ENCODE data around the gene FZD8.
"Not testable (repeated sequence)": the region's sequence is repeated elsewhere in the genome, so short reads cannot be mapped to it uniquely, and the experiment has no call there.

FZD8 gene

DNA sequence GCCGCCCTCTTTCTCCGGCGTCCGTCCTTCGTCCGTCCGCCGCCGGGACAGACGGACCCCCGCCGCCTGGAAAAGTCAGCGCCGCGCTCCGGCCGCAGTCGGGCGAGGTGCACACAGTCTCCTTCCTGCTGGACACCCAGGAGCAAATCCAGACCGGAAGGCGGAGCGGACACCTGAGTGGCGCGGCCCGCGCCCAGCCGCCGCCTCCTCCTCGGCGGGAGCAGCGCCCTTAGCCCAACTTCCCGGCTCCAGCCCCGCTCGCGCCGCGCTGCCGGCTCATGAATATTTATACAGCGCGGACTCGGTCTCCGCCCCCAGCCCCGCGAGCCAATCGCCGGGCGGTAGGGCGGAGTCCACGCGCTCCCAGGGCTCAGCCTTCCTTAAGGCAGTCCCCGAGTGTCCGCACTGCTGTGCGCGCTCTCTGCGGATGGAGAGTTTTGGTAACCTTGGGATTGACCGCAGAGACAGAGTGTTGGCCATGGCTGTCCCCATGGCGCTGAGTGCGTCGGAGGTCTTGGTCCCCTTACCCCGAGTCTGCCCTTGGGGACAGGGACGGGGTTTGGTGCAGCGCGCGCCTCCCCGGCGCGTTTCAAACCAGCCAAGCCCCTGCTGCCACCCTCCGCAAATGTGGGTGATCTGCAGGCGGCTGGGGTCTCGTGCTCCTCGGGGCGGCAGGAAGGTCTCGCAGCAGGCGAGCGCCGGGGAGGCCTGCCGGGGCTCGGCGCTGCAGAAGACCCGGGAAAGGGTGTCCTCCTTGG lies at the start of gene FZD8:
Gene FZD8, minus strand, starts transcription at position 262 of the 758 bp plus-strand sequence. CDS start 867 bp downstream, outside the sequence.
- DNase-seq, result peak; percentile 88

- DNase-seq, result peak; percentile 31
Measured at GRCh38 chr10:35691522-35692236, 49.6 kb upstream of the FZD8 start.

DNA sequence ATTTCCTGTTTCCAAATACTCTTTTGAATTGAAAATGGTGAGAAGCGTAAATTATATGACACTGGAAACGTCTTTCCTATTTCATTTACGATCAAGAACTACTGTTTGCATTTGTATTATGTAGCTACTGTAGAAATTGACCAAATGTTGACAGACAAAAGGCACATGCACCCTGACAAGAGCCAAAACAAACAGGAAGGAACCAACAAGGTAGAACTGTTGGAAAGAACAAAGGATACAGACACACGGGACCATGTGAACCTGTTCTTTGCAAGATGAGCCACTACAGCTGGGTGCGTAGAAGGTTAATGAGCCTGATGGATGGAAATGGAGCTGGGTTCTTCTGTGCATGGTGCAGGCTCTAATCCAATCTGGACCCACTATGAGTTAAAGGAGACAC lies 48.4 kb upstream of the FZD8 start:
- peak; percentile 62 for DNase-seq

GRCh38 chr10:35685858-35686257 lies 43.8 kb upstream of the FZD8 start:
- DNase-seq, result not testable (repeated sequence)

GRCh38 chr10:35685402-35685801 lies 43.3 kb upstream of the FZD8 start:
- no peak for DNase-seq

DNA sequence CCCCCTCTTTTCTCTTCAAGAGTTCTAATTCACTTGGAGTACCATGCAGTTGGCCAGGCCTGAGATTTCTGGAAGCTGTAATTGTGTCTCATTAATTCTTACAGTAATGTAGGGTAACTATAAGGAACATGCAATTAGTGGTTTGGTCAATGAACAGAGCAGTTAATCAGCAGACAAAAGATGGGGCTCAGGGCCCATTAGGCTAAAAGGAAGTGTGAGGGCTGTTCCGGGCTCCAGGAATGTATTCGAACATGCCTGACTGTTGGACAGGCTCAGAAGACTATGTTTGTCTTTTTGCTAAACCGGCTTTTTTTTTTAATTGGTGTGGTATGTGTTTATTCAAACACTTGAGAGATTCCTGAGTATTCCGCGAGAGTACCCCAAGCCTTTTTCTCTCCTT lies 42.5 kb upstream of the FZD8 start:
- peak; percentile 43 for DNase-seq

- no peak for DNase-seq
Measured at GRCh38 chr10:35675846-35676245, 33.8 kb upstream of the FZD8 start.

DNA sequence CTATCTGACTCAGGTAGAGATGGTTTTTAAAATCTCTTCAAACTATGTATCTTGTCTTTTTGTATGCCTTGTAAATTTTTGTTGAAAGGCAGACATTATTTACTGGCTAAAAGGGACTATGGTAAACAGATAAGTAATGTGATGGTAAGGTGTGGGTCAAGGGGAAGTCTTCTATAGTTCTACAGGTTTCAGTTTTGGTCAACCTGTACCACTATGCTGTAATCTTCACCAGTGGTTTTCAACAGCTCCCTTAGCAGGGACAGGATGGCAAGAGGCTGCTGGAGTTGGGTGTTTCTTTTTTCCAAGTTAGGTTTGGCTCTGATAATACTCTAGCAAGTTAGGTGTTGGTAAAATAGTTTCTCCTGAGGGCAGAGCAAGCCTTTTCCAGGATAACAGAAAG lies 32.7 kb upstream of the FZD8 start:
- DNase-seq, result no peak

- DNase-seq, result no peak
Measured at GRCh38 chr10:35668865-35669650, 27.0 kb upstream of the FZD8 start.

DNA sequence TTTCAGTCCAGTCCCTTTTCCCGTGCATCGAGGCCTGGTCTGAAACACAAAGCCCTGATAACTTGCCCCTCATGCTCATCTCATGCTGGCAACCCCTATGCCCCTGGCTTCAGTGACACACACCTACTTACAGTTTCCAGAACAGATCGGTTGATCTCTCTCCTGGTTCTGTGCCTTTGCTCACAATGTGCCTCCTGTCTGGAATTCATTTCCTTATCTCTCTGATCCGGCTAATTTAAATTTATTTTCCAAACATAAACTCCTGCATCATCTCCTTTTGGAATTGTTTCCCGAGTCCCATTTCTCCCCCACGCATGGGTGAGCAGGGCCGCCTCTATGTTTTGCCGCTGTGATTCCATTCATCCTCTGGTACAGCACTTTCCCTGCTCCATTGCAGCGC lies 25.9 kb upstream of the FZD8 start:
- DNase-seq, result no peak

DNA sequence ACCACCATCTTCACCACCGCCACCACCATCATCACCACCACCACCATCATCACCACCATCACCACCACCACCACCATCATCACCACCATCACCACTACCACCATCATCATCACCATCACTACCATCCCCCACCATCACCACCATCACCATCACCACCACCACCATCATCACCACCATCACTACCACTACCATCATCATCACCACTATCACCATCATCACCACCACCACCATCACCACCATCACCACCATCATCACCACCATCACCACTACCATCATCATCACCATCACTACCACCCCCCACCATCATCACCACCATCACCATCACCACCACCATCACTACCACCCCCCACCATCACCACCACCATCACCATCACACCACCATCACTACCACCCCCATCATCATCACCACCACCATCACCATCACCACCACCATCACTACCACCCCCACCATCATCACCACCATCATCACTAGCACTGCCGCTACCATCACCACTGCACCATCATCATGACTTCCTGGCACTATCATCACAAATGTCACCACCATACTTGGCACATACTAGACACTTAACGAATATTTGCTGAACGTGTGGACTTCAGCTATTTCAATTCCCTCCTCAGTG lies 25.3 kb upstream of the FZD8 start:
- DNase-seq, result no peak

- DNase-seq, result no peak
Measured at GRCh38 chr10:35661236-35661635, 19.1 kb upstream of the FZD8 start.

DNA sequence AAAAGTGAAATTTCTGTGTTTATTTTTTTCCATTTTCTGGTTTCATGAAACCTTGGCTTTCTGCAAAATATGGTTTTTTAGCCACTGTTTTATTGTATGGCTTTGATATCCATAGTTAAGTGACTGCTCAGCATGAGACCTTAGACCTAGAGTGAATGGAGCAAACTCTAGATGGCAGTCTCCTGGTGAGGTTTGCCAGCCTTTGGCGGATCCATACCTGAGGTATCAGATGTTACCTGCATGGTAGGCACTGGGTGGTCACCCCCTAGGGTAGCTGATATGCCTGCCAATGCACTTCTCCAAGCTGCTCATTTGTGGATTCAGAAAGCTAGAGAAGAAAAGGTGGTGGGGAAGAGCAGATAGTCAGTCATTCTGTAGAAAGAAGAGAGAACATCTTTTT lies 17.4 kb upstream of the FZD8 start:
- DNase-seq, result no peak

- no peak for DNase-seq
Measured at GRCh38 chr10:35657621-35658020, 15.5 kb upstream of the FZD8 start.

- DNase-seq, result no peak
Measured at GRCh38 chr10:35652824-35653223, 10.7 kb upstream of the FZD8 start.

DNA sequence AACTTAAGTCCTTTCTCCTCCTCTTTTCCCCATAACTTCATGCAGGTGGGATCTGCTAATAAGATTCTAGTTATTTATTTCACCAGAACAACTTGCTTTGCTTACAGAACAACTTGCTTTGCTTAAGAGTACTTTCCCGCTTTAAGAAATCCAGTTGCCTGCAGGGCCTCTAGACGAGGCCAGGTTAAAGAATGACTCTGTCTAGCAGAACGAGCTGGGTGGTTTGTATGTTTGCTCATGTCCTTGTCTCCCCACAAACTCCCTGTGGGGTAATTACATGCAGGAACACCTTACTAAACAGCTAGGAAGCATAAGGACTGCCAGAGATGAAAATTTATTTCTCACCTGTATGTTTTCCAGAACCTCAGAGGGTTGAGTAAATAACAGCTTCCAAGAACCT lies 8.8 kb upstream of the FZD8 start:
- DNase-seq, result no peak

GRCh38 chr10:35644050-35644950 lies 2.2 kb upstream of the FZD8 start:
- no peak for DNase-seq

GRCh38 chr10:35643151-35644049 lies 1.3 kb upstream of the FZD8 start:
- peak; percentile 73 for DNase-seq

DNA sequence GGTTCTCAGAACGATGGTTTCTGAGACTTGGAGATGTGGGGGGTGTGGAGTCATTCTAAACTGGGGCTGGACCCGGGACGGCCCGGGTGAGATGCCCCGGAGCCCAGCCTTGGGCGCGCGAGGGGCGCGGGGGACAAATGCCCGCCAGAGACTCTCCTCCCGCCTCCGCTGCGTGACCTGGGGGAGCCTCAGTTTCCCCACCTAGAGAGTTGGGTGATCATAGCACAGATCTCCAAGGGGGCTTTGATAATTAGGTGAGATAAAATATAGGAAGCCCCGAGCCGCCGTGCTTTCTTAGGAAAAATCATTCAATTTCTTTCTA lies 658 bp upstream of the FZD8 start:
- DNase-seq, result no peak

DNA sequence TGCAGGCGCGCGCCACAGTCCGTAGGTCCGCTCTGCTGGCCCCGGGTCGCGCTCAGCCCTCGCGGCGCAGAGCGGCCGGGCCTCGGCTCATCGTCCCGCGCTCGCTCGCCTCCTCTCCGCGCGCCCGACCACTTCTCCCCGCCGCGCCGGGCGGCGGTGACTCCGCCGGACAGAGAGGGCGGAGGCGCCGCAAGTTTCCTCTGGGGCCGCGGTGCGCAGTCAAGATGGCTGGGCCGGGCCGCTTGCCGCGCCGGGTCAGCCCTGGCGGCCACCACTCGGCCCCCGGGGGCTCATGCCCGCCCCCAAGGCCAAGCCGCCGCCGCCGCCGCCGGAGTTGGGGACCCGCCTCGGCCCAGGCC lies 441 bp downstream of the FZD8 start:
- DNase-seq, result peak; percentile 21

GRCh38 chr10:35640951-35641675 lies 983 bp downstream of the FZD8 start:
- peak; percentile 77 for DNase-seq

Measured in NCI-H1436 (cell line).